Endothelial cell (in vitro differentiated cells): Measurements from ENCODE around the gene TIMM22. TPM values are rescaled to one million over a fixed set of nuclear protein-coding genes. Genes with fewer than 3 reads are reported as not detected.

ENCODE experiments used
- DNase-seq: peaks from one replicate; pipeline ENCODE4 v3.0.0; 2021; ENCODE audit warnings: low spot score
- H3K27ac Mint-ChIP-seq: one replicate; pipeline ENCODE4 v1.8.0; 2021; ENCODE audit warnings: mixed read lengths, inconsistent platforms; ENCODE audit not compliant: unreplicated experiment
- H3K27me3 Mint-ChIP-seq: one replicate; pipeline ENCODE4 v1.8.0; 2021; ENCODE audit warnings: mild to moderate bottlenecking, moderate library complexity, mixed read lengths, inconsistent platforms; ENCODE audit not compliant: unreplicated experiment
- H3K36me3 Mint-ChIP-seq: one replicate; pipeline ENCODE4 v1.8.0; 2021; ENCODE audit warnings: mild to moderate bottlenecking, low read depth, mixed read lengths, inconsistent platforms; ENCODE audit not compliant: unreplicated experiment
- H3K4me1 Mint-ChIP-seq: one replicate; pipeline ENCODE4 v1.8.0; 2021; ENCODE audit warnings: mild to moderate bottlenecking, mixed read lengths, inconsistent platforms; ENCODE audit not compliant: unreplicated experiment
- H3K4me3 Mint-ChIP-seq: one replicate; pipeline ENCODE4 v1.8.0; 2021; ENCODE audit warnings: mild to moderate bottlenecking, mixed read lengths, inconsistent platforms; ENCODE audit not compliant: unreplicated experiment
- H3K9me3 Mint-ChIP-seq: one replicate; pipeline ENCODE4 v1.8.0; 2021; ENCODE audit warnings: mixed read lengths, inconsistent platforms; ENCODE audit not compliant: unreplicated experiment
- CTCF ChIP-seq: fragments of 200-600 bp; sonication (generic); IDR thresholded peaks from one replicate; pipeline ENCODE4 v1.5.0; 2021; ENCODE audit warnings: antibody characterized with exemption; ENCODE audit not compliant: unreplicated experiment
- total RNA-seq: library from RNA; stranded (reverse); fragmentation: NEBNext Ultra II Directional; extraction: Animal tissue kit (Norgen Biotek cat#: 25700); gene quantifications from one replicate; pipeline ENCODE4 v1.2.1, GENCODE V29; 2021; ENCODE audit not compliant: unreplicated experiment

Gene TIMM22
- total RNA-seq, 1 donor from 2014 or later: 17.1 TPM

GRCh38 chr17:1038459-1039122, 41.7 kb downstream of the TIMM22 start:
- Mint-ChIP-seq H3K9me3 (no peaks in the 10 kb centered on the region), H3K36me3 (peaks cover 14% of the 10 kb centered on the region), H3K4me1 (peaks cover 15% of the 10 kb centered on the region), H3K27ac (no peak overlapping the region), H3K27me3 (peaks cover 9% of the 10 kb centered on the region), H3K4me3 (no peak overlapping the region)
- no peak for DNase-seq
- no peak for TF ChIP-seq CTCF

GRCh38 chr17:1039123-1039507, 42.2 kb downstream of the TIMM22 start:
- Mint-ChIP-seq H3K4me1 (peaks cover 15% of the 10 kb centered on the region), H3K27me3 (peaks cover 8% of the 10 kb centered on the region), H3K4me3 (no peak overlapping the region), H3K36me3 (peaks cover 12% of the 10 kb centered on the region), H3K9me3 (no peaks in the 10 kb centered on the region), H3K27ac (peak overlapping the region; percentile 89)
- TF ChIP-seq CTCF: no peak
- DNase-seq: no peak

DNA sequence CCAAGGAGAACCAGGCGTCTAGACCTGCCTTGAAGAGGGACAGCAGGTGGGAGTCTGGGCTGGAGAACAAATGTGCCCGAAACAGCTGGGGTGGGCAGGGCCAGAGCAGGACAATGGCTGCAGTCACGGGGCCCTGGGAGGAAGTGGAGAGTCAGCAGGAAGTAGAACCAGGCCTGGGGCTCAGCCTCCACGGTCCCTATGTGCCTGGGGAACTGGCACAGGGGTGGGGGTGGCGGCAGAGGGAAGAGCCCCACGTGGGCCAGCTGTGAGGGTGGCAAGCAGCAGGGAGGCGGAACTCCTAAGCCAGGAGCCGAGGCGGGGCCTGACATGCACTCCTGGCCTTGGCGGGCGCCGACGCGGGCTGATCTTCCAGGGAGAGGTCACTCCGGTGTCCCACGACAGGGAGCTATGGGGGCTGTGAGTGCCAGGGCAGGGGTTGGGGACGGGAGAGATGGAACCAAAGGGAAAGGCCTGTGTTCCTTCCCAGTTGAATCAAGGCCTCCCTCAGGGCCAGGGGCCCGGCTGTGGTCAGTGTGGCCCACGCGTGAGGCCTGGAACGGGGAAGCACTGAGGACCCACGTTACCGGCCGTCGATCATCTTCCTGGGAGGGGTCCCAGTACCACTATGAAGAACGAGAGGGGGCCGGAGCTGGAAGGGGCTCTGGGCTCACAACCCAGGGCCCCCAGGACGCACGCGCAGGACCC, 42.7 kb downstream of the TIMM22 start:
- no peak for TF ChIP-seq CTCF
- Mint-ChIP-seq H3K4me1 (peaks cover 16% of the 10 kb centered on the region), H3K27ac (peak overlapping the region; percentile 89), H3K4me3 (no peak overlapping the region), H3K36me3 (peaks cover 11% of the 10 kb centered on the region), H3K9me3 (no peaks in the 10 kb centered on the region), H3K27me3 (peaks cover 7% of the 10 kb centered on the region)
- peak; percentile 62 for DNase-seq

DNA sequence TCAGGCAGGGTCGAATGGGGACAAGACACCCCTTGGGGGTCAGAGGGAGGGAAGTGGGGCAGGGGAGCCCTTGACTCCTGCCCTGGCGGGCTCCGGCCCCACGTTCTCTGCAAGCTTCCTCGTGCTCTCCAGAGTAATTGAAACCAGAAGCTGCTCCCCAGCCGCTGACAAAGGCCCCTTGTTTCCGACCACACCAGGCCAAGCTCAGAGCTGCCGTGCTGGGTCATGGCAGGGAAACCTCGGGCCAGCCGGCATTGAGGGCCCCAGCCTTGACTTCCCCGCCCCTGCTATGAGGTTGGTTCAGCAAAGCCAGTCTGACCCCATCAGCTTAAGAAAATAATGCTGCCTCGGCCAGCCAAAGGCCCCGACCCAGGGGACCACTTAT, 43.3 kb downstream of the TIMM22 start:
- DNase-seq: no peak
- H3K9me3 Mint-ChIP-seq: no peaks in the 10 kb centered on the region
- H3K36me3 Mint-ChIP-seq: peaks cover 17% of the 10 kb centered on the region
- H3K27ac Mint-ChIP-seq: peak overlapping the region; percentile 89
- H3K27me3 Mint-ChIP-seq: peaks cover 7% of the 10 kb centered on the region
- no peak overlapping the region for H3K4me3 Mint-ChIP-seq
- H3K4me1 Mint-ChIP-seq: peaks cover 17% of the 10 kb centered on the region
- TF ChIP-seq CTCF: no peak

GRCh38 chr17:1041746-1042145, 44.8 kb downstream of the TIMM22 start:
- Mint-ChIP-seq H3K4me3 (peak overlapping the region; percentile 56), H3K9me3 (no peaks in the 10 kb centered on the region), H3K27me3 (peaks cover 3% of the 10 kb centered on the region), H3K27ac (no peak overlapping the region), H3K36me3 (peaks cover 20% of the 10 kb centered on the region), H3K4me1 (peaks cover 15% of the 10 kb centered on the region)
- no peak for TF ChIP-seq CTCF
- DNase-seq: no peak
